ENCODE results near the gene ZNF514. TPM values are rescaled to one million over a fixed set of nuclear protein-coding genes. Genes with fewer than 3 reads are reported as not detected.

The ZNF514 gene
- 38.0 TPM for total RNA-seq

GRCh38 chr2:95159690-95160449 lies at the start of gene ZNF514:
Gene ZNF514, minus strand, starts transcription at chr2:95159848. Its CDS starts 6,595 bp downstream, at chr2:95153253.

GRCh38 chr2:95207111-95207961 lies 47.7 kb upstream of the ZNF514 start, which contains the start of gene ZNF892:
Gene ZNF892, plus strand, starts transcription at chr2:95207521. Its CDS starts 295 bp downstream, at chr2:95207816.

GRCh38 chr2:95165371-95166064 lies 5.9 kb upstream of the ZNF514 start, which contains the start of gene ZNF2:
Gene ZNF2, plus strand, starts transcription at chr2:95165809. Its CDS starts 10,418 bp downstream, at chr2:95176227.

GRCh38 chr2:95121407-95122196 lies 38.0 kb downstream of the ZNF514 start, which contains the start of gene MRPS5:
Gene MRPS5, minus strand, starts transcription at chr2:95121808. Its CDS starts 17 bp downstream, at chr2:95121791.

Other genes with a start within 250 kb of the ZNF514 start
- gene MAL, start 134.1 kb downstream of the ZNF514 start, total RNA-seq: 4.9 TPM
- 56.2 TPM for gene MRPS5, start 38.0 kb downstream of the ZNF514 start, total RNA-seq
- 11.3 TPM for gene ZNF2, start 6.0 kb upstream of the ZNF514 start, total RNA-seq
- gene ZNF892, start 47.7 kb upstream of the ZNF514 start, total RNA-seq: 27.9 TPM
- gene PROM2, start 114.6 kb upstream of the ZNF514 start, total RNA-seq: 5.7 TPM
- gene KCNIP3, start 137.5 kb upstream of the ZNF514 start, total RNA-seq: 11.3 TPM
- gene FAHD2A, start 242.9 kb upstream of the ZNF514 start, total RNA-seq: 27.9 TPM

Data from camera-type eye (tissue), 1 donor.